Ishikawa (cell line): Measurements from ENCODE around the gene AKT1S1.

Experiments used
- CEBPB ChIP-seq: IDR thresholded peaks from 2 replicates; pipeline ENCODE4 v1.6.1; 2012
- CREB1 ChIP-seq: IDR thresholded peaks from 2 replicates; pipeline ENCODE4 v1.6.1; 2012; ENCODE audit warnings: low read depth
- EGR1 ChIP-seq: IDR thresholded peaks from 2 replicates; pipeline ENCODE4 v1.6.1; 2012
- EP300 ChIP-seq: IDR thresholded peaks from 2 replicates; pipeline ENCODE4 v1.6.1; 2012; ENCODE audit warnings: borderline replicate concordance
- FOXM1 ChIP-seq: IDR thresholded peaks from 2 replicates; pipeline ENCODE4 v1.6.1; 2012; ENCODE audit warnings: low read depth, borderline replicate concordance
- NFIC ChIP-seq: IDR thresholded peaks from 2 replicates; pipeline ENCODE4 v1.6.1; 2012
- RAD21 ChIP-seq: IDR thresholded peaks from 2 replicates; pipeline ENCODE4 v1.6.1; 2012; ENCODE audit warnings: low read depth
- TAF1 ChIP-seq: IDR thresholded peaks from 2 replicates; pipeline ENCODE4 v1.6.1; 2012; ENCODE audit warnings: low read depth, mild to moderate bottlenecking
- TCF12 ChIP-seq: IDR thresholded peaks from 2 replicates; pipeline ENCODE4 v1.6.1; 2012; ENCODE audit warnings: low read depth
- TEAD4 ChIP-seq: IDR thresholded peaks from 2 replicates; pipeline ENCODE4 v1.6.1; 2012
- YY1 ChIP-seq: IDR thresholded peaks from 2 replicates; pipeline ENCODE4 v1.6.1; 2012; ENCODE audit warnings: low read depth
- ZBTB7A ChIP-seq: IDR thresholded peaks from 2 replicates; pipeline ENCODE4 v1.6.1; 2012; ENCODE audit warnings: low read depth
- TF ChIP-seq, protein P1 (sequence below): IDR thresholded peaks from 2 replicates; pipeline ENCODE4 v1.6.1; 2012
- TF ChIP-seq, protein P2 (sequence below): IDR thresholded peaks from 2 replicates; pipeline ENCODE4 v1.6.1; 2012
- TF ChIP-seq, protein P3 (sequence below): IDR thresholded peaks from 2 replicates; pipeline ENCODE4 v1.6.1; 2012; ENCODE audit warnings: low read depth, mild to moderate bottlenecking

Gene AKT1S1

DNA sequence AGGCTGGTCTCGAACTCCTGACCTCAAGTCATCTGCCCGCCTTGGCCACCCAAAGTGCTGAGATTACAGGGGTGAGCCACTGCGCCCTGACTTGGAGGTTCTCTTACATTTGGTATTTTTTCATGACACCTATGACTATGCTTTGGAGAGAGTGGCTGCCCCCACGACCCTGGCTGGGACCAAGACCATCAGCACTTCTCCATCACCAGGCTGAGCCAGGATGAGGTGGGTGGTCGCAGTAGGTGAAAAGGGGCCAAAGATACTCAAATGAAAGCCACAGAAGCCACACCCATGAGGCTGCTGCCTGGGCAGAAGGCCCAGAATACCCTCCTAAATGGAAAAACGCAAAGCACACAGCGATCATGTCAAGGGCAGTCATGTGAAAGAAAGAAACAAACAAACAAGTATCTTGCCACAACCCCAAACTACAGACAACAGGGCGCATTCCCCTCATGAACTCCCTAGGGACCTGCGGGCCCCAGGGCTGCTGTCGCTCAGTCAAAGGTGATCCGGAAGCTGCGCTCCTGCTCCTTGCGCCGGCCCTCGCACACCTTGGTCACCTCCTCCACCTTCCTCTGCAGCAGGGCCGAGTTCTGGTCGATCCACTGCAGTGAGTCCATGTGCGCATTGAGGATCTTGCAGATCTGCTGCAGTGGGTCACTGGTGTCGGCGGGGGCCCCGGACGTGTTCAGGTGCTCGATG lies 30.7 kb upstream of the AKT1S1 start:
- no peak for TF ChIP-seq NFIC
- TF ChIP-seq TEAD4: no peak
- no peak for TF ChIP-seq EGR1
- TF ChIP-seq, protein P1, sequence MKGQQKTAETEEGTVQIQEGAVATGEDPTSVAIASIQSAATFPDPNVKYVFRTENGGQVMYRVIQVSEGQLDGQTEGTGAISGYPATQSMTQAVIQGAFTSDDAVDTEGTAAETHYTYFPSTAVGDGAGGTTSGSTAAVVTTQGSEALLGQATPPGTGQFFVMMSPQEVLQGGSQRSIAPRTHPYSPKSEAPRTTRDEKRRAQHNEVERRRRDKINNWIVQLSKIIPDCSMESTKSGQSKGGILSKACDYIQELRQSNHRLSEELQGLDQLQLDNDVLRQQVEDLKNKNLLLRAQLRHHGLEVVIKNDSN: no peak
- no peak for TF ChIP-seq CREB1
- no peak for TF ChIP-seq FOXM1
- no peak for TF ChIP-seq YY1
- no peak for TF ChIP-seq RAD21
- TF ChIP-seq, protein P2, sequence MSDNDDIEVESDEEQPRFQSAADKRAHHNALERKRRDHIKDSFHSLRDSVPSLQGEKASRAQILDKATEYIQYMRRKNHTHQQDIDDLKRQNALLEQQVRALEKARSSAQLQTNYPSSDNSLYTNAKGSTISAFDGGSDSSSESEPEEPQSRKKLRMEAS: no peak
- TF ChIP-seq TAF1: no peak
- no peak for TF ChIP-seq CEBPB
- no peak for TF ChIP-seq EP300
- TF ChIP-seq ZBTB7A: no peak
- TF ChIP-seq, protein P3, sequence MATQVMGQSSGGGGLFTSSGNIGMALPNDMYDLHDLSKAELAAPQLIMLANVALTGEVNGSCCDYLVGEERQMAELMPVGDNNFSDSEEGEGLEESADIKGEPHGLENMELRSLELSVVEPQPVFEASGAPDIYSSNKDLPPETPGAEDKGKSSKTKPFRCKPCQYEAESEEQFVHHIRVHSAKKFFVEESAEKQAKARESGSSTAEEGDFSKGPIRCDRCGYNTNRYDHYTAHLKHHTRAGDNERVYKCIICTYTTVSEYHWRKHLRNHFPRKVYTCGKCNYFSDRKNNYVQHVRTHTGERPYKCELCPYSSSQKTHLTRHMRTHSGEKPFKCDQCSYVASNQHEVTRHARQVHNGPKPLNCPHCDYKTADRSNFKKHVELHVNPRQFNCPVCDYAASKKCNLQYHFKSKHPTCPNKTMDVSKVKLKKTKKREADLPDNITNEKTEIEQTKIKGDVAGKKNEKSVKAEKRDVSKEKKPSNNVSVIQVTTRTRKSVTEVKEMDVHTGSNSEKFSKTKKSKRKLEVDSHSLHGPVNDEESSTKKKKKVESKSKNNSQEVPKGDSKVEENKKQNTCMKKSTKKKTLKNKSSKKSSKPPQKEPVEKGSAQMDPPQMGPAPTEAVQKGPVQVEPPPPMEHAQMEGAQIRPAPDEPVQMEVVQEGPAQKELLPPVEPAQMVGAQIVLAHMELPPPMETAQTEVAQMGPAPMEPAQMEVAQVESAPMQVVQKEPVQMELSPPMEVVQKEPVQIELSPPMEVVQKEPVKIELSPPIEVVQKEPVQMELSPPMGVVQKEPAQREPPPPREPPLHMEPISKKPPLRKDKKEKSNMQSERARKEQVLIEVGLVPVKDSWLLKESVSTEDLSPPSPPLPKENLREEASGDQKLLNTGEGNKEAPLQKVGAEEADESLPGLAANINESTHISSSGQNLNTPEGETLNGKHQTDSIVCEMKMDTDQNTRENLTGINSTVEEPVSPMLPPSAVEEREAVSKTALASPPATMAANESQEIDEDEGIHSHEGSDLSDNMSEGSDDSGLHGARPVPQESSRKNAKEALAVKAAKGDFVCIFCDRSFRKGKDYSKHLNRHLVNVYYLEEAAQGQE: no peak
- TF ChIP-seq TCF12: no peak

DNA sequence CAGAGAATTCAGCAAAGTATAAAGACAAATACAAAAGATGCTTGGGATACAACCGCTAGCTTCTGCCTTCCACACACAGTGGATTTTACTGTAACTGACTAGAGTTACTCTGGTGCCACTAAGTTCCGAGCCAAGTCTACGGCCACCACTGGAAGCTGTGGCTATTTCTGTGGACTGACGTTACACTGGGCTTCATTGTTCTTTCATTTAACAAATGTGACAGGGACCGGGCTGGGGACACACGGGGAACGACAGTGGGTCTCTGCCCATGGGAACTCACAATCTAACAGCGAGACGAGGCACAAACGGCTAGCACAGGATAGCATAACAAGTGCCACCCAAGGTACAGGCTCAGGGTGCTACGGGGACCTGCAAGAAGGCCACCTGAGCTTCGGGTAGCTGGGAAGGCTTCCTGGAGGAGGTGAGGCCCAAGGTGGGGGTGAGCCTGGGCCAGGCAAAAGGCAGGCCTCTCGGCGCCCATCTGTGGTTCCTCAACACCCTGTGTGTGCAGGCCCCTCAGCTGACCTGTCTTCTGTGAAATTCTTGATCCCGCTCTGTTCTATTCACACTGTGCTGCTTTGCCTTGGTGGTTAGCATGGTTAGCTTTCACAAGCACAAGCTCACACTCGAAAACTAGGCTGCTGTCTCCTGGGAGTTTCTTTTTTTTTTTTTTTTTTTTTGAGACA lies 29.9 kb upstream of the AKT1S1 start:
- TF ChIP-seq TCF12 (no peak), TEAD4 (no peak), CEBPB (no peak), TAF1 (no peak), RAD21 (no peak), FOXM1 (no peak), ZBTB7A (no peak), EGR1 (no peak), NFIC (no peak), EP300 (no peak), YY1 (no peak), CREB1 (no peak)
- TF ChIP-seq, protein P1: no peak
- TF ChIP-seq, protein P3: no peak
- TF ChIP-seq, protein P2: no peak

DNA sequence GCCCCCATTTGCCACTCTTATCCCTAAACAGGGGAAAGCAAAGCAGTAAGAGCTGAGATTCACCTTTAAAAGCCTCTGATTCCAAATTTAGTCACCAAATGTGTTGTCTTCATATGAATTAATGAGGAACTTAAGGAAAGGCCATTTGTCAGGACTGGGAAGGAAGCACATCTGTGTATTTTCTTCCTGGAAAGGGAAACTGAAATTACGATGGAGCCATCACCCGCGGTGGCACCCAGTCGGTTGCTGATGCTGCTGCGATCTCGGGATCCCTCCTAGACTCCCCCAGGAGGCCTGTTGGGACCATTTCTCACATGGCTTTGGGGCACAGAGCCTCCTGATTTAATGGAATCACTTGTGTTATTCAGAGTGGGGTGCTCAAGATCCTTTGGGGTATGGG lies 27.0 kb upstream of the AKT1S1 start:
- TF ChIP-seq, protein P2: no peak
- TF ChIP-seq, protein P1: no peak
- TF ChIP-seq EP300 (no peak), RAD21 (no peak), TCF12 (no peak), EGR1 (no peak), CEBPB (no peak)

DNA sequence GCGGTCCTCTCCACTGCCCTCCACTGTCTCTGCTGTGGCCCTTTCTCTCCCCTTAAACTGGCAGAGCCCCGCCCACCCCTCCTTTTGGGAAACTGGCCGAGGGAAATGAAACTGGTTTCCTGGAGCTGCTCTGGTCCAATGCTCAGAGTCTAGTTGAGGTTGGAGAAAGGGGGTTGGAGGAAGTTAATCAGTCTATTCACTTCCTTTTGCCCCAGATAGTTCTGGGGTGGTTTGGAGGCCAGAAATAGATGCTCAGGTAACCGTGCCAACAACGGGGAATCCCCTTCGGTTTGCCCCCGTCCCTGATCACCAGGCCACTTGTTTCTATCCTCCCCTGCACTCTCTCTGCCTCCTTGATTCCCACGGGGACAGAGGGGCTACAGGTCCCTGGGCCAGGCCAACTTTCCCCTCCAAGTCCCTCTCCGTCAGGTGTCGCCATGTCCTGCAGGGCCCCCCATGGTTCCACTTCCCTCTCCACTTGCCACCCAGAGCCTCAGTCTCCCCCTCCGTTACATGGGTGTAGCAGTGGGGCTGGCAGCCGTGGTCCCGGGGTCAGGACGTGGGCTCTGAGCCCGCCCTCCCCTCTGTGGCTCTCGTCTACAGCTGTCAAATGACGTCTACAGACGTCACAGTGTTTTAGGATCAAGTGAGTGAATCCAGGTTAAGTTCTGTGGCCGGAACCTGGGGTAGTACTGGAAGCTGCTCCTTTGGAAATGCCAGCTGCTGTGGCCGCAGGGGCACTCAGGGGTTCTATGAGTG lies 19.9 kb upstream of the AKT1S1 start, which contains the start of gene IL4I1:
TSS of gene IL4I1 (minus strand) at position 25 of the 759 bp plus-strand sequence. CDS start 727 bp downstream, outside the sequence.
- TF ChIP-seq TCF12 (no peak), CREB1 (no peak)
- TF ChIP-seq, protein P3: no peak
